ENCODE data around the gene SLC6A12.

SLC6A12 gene

GRCh38 chr12:181921-182320 lies 32.0 kb downstream of the SLC6A12 start:
- Histone ChIP-seq H3K9me3 (ENCODE audit: control insufficient read depth, insufficient read depth, low read depth, low read length) (no peaks in the 10 kb centered on the region), H3K27ac (ENCODE audit: extremely low read depth, low read depth, low read length) (no peak overlapping the region), H3K4me3 (ENCODE audit: low read depth, low read length) (no peak overlapping the region), H3K4me1 (ENCODE audit: control insufficient read depth, insufficient read depth, low read length) (no peaks in the 10 kb centered on the region), H3K36me3 (ENCODE audit: control insufficient read depth in 2 of 2, insufficient read depth in 1 of 2, low read length in 2 of 2) (no peaks in the 10 kb centered on the region)
- no peak for TF ChIP-seq ZNF214 (tag by site-specific recombination; IDR thresholded peaks at IDR 0.05; ENCODE audit: borderline replicate concordance)
- CTCF ChIA-PET, result no interaction called here
- POLR2A ChIA-PET, result no interaction called here

GRCh38 chr12:180445-180844 lies 33.5 kb downstream of the SLC6A12 start:
- TF ChIP-seq MEIS1 (CRISPR knock-in tag; IDR thresholded peaks at IDR 0.05; ENCODE audit: borderline replicate concordance), result no peak
- TF ChIP-seq ZNF623 (tag by site-specific recombination; IDR thresholded peaks at IDR 0.05), result no peak
- no peak for TF ChIP-seq KLF8 (tag by site-specific recombination; IDR thresholded peaks at IDR 0.05)
- TF ChIP-seq ZNF211 (tag by site-specific recombination; IDR thresholded peaks at IDR 0.05; ENCODE audit: low read depth), result no peak
- TF ChIP-seq ZNF214 (tag by site-specific recombination; IDR thresholded peaks at IDR 0.05; ENCODE audit: borderline replicate concordance), result no peak
- TF ChIP-seq ZNF544 (tag by site-specific recombination; IDR thresholded peaks at IDR 0.05), result no peak
- TF ChIP-seq ZNF473 (tag by site-specific recombination; IDR thresholded peaks at IDR 0.05), result no peak
- TF ChIP-seq ZNF132 (tag by site-specific recombination; IDR thresholded peaks at IDR 0.05; ENCODE audit: borderline replicate concordance), result no peak
- Histone ChIP-seq H3K27ac (ENCODE audit: extremely low read depth, low read depth, low read length) (no peak overlapping the region), H3K4me1 (ENCODE audit: control insufficient read depth, insufficient read depth, low read length) (no peaks in the 10 kb centered on the region), H3K4me3 (ENCODE audit: low read depth, low read length) (no peak overlapping the region), H3K9me3 (ENCODE audit: control insufficient read depth, insufficient read depth, low read depth, low read length) (no peaks in the 10 kb centered on the region), H3K36me3 (ENCODE audit: control insufficient read depth in 2 of 2, insufficient read depth in 1 of 2, low read length in 2 of 2) (no peaks in the 10 kb centered on the region)
- POLR2A ChIA-PET, result no interaction called here
- CTCF ChIA-PET, result interaction anchor here (1.8 kb wide), 1 partner anchor 9 kb away, joined by 6 read pairs; no protein-coding TSS in a partner anchor

- Histone ChIP-seq H3K9me3 (ENCODE audit: control insufficient read depth, insufficient read depth, low read depth, low read length) (no peaks in the 10 kb centered on the region), H3K27ac (ENCODE audit: extremely low read depth, low read depth, low read length) (no peak overlapping the region), H3K36me3 (ENCODE audit: control insufficient read depth in 2 of 2, insufficient read depth in 1 of 2, low read length in 2 of 2) (no peaks in the 10 kb centered on the region), H3K4me3 (ENCODE audit: low read depth, low read length) (no peak overlapping the region), H3K4me1 (ENCODE audit: control insufficient read depth, insufficient read depth, low read length) (no peaks in the 10 kb centered on the region)
- TF ChIP-seq ZBTB20 (tag by site-specific recombination; IDR thresholded peaks at IDR 0.05) (no peak), ZIC2 (tag by site-specific recombination; IDR thresholded peaks at IDR 0.05) (peak; percentile 48), OSR2 (tag by site-specific recombination; IDR thresholded peaks at IDR 0.05) (no peak), ZNF341 (tag by site-specific recombination; IDR thresholded peaks at IDR 0.05; ENCODE audit: low read depth) (no peak), ZNF138 (tag by site-specific recombination; IDR thresholded peaks at IDR 0.05; ENCODE audit: borderline replicate concordance) (no peak)
- POLR2A ChIA-PET, result no interaction called here
- CTCF ChIA-PET, result interaction anchor here (1.8 kb wide), 1 partner anchor 9 kb away, joined by 6 read pairs; no protein-coding TSS in a partner anchor
Observed at GRCh38 chr12:179885-180284, 34.1 kb downstream of the SLC6A12 start.

GRCh38 chr12:179131-179884 lies 34.6 kb downstream of the SLC6A12 start:
- no peak overlapping the region for H3K4me3 ChIP-seq (ENCODE audit: low read depth, low read length)
- H3K4me1 ChIP-seq (ENCODE audit: control insufficient read depth, insufficient read depth, low read length), result no peaks in the 10 kb centered on the region
- no peaks in the 10 kb centered on the region for H3K36me3 ChIP-seq (ENCODE audit: control insufficient read depth in 2 of 2, insufficient read depth in 1 of 2, low read length in 2 of 2)
- no peaks in the 10 kb centered on the region for H3K9me3 ChIP-seq (ENCODE audit: control insufficient read depth, insufficient read depth, low read depth, low read length)
- ChIA-PET POLR2A (no interaction called here), CTCF (interaction anchor here (1.8 kb wide), 1 partner anchor 10 kb away, joined by 6 read pairs; no protein-coding TSS in a partner anchor)
- no peak overlapping the region for H3K27ac ChIP-seq (ENCODE audit: extremely low read depth, low read depth, low read length)
- no peak for TF ChIP-seq ZNF132 (tag by site-specific recombination; IDR thresholded peaks at IDR 0.05; ENCODE audit: borderline replicate concordance)
- no peak for TF ChIP-seq ZNF24 (tag by site-specific recombination; IDR thresholded peaks at IDR 0.05)
- TF ChIP-seq ZNF624 (tag by site-specific recombination; IDR thresholded peaks at IDR 0.05), result no peak
- TF ChIP-seq ZBTB21 (tag by site-specific recombination; IDR thresholded peaks at IDR 0.05), result no peak
- no peak for TF ChIP-seq SCRT2 (tag by site-specific recombination; IDR thresholded peaks at IDR 0.05)
- TF ChIP-seq ZNF670 (tag by site-specific recombination; IDR thresholded peaks at IDR 0.05; ENCODE audit: low read depth), result no peak
- no peak for TF ChIP-seq SALL2 (tag by site-specific recombination; IDR thresholded peaks at IDR 0.05; ENCODE audit: borderline replicate concordance)
- peak; percentile 77 for TF ChIP-seq ZIC2 (tag by site-specific recombination; IDR thresholded peaks at IDR 0.05)
- TF ChIP-seq ZNF2 (tag by site-specific recombination; IDR thresholded peaks at IDR 0.05), result no peak
- peak; percentile 34 for TF ChIP-seq GLIS1 (tag by site-specific recombination; IDR thresholded peaks at IDR 0.05)
- no peak for TF ChIP-seq KLF17 (tag by site-specific recombination; IDR thresholded peaks at IDR 0.05)
- no peak for TF ChIP-seq ZNF747 (tag by site-specific recombination; IDR thresholded peaks at IDR 0.05)
- TF ChIP-seq ZNF610 (tag by site-specific recombination; IDR thresholded peaks at IDR 0.05; ENCODE audit: borderline replicate concordance), result no peak
- no peak for TF ChIP-seq ZNF426 (tag by site-specific recombination; IDR thresholded peaks at IDR 0.05)
- TF ChIP-seq ZBTB8A (tag by site-specific recombination; IDR thresholded peaks at IDR 0.05), result 0 out of 2 replicates have a peak, but pooled peaks have one; percentile 13
- TF ChIP-seq GLIS2 (tag by site-specific recombination; IDR thresholded peaks at IDR 0.05), result peak; percentile 58; the same call in 1 of the 2 replicates
